ENCODE data around the gene SMPD4.
A peak's percentile ranks its signal among the peaks of the same experiment; 100 is the strongest.
"Not testable (repeated sequence)": the region's sequence is repeated elsewhere in the genome, so short reads cannot be mapped to it uniquely, and the experiment has no call there.

Gene SMPD4

GRCh38 chr2:130186391-130186790 lies 5.0 kb upstream of the SMPD4 start:
- no peak overlapping the region for H3K27ac ChIP-seq
- peaks cover 2% of the 10 kb centered on the region; the same call in 1 of the 2 replicates for H3K36me3 ChIP-seq (ENCODE audit: insufficient read depth, low read length)

GRCh38 chr2:130185896-130186295 lies 4.5 kb upstream of the SMPD4 start:
- no peak for TF ChIP-seq FOXP2 (optimal IDR thresholded peaks at IDR 0.05; ENCODE audit: control extremely low read depth, extremely low read length, insufficient read depth)
- TF ChIP-seq EZH2 (IDR thresholded peaks at IDR 0.05): no peak
- H3K4me3 ChIP-seq: no peak overlapping the region
- H3K9ac ChIP-seq (ENCODE audit: insufficient read length): no peak overlapping the region
- DNase-seq (ENCODE audit: low read depth, low spot score): no peak
- peaks cover 2% of the 10 kb centered on the region; the same call in 1 of the 2 replicates for H3K36me3 ChIP-seq (ENCODE audit: insufficient read depth, low read length)
- H3K9me3 ChIP-seq (ENCODE audit: low read depth, low read length): no peaks in the 10 kb centered on the region
- no peak overlapping the region for H3K27ac ChIP-seq

More at GRCh38 chr2:130186391-130186790, 5.0 kb upstream of the SMPD4 start:
- Histone ChIP-seq H3K9me3 (ENCODE audit: low read depth, low read length) (no peaks in the 10 kb centered on the region), H3K9ac (ENCODE audit: insufficient read length) (no peak overlapping the region), H3K4me3 (no peak overlapping the region)
- no peak for TF ChIP-seq POLR2AphosphoS5 (IDR thresholded peaks at IDR 0.05; ENCODE audit: borderline replicate concordance, low read depth, low read length)
- TF ChIP-seq FOXP2 (optimal IDR thresholded peaks at IDR 0.05; ENCODE audit: control extremely low read depth, extremely low read length, insufficient read depth): no peak
- no peak for TF ChIP-seq EZH2 (IDR thresholded peaks at IDR 0.05)
- no peak for DNase-seq (ENCODE audit: low read depth, low spot score)

GRCh38 chr2:130185436-130185835 lies 4.0 kb upstream of the SMPD4 start:
- Histone ChIP-seq H3K36me3 (ENCODE audit: insufficient read depth, low read length) (peaks cover 2% of the 10 kb centered on the region; the same call in 1 of the 2 replicates), H3K9ac (ENCODE audit: insufficient read length) (no peak overlapping the region), H3K9me3 (ENCODE audit: low read depth, low read length) (no peaks in the 10 kb centered on the region), H3K4me3 (no peak overlapping the region), H3K27ac (no peak overlapping the region)
- no peak for TF ChIP-seq FOXP2 (optimal IDR thresholded peaks at IDR 0.05; ENCODE audit: control extremely low read depth, extremely low read length, insufficient read depth)
- TF ChIP-seq POLR2AphosphoS5 (IDR thresholded peaks at IDR 0.05; ENCODE audit: borderline replicate concordance, low read depth, low read length): no peak
- TF ChIP-seq EZH2 (IDR thresholded peaks at IDR 0.05): no peak
- no peak for DNase-seq (ENCODE audit: low read depth, low spot score)

- no peak for TF ChIP-seq EZH2 (IDR thresholded peaks at IDR 0.05)
- TF ChIP-seq POLR2AphosphoS5 (IDR thresholded peaks at IDR 0.05; ENCODE audit: borderline replicate concordance, low read depth, low read length): no peak
- no peak for TF ChIP-seq FOXP2 (optimal IDR thresholded peaks at IDR 0.05; ENCODE audit: control extremely low read depth, extremely low read length, insufficient read depth)
- Histone ChIP-seq H3K4me3 (peak overlapping the region; percentile 83), H3K9ac (ENCODE audit: insufficient read length) (peak overlapping the region; percentile 89), H3K36me3 (ENCODE audit: insufficient read depth, low read length) (peaks cover 2% of the 10 kb centered on the region; the same call in 1 of the 2 replicates), H3K27ac (no peak overlapping the region), H3K9me3 (ENCODE audit: low read depth, low read length) (no peaks in the 10 kb centered on the region)
- no peak for DNase-seq (ENCODE audit: low read depth, low spot score)
Measured at GRCh38 chr2:130183512-130184373, 2.3 kb upstream of the SMPD4 start.

GRCh38 chr2:130182826-130183511 lies 1.6 kb upstream of the SMPD4 start:
- H3K4me3 ChIP-seq: peak overlapping the region; percentile 83
- not testable (repeated sequence) for H3K27ac ChIP-seq; DNase-seq (ENCODE audit: low read depth, low spot score); H3K9me3 ChIP-seq (ENCODE audit: low read depth, low read length); H3K36me3 ChIP-seq (ENCODE audit: insufficient read depth, low read length)
- H3K9ac ChIP-seq (ENCODE audit: insufficient read length): peak overlapping the region; percentile 89

GRCh38 chr2:130181880-130182682 lies 679 bp upstream of the SMPD4 start, which contains the start of gene MZT2B:
Gene MZT2B, plus strand, starts transcription at chr2:130182262. Its CDS starts 21 bp downstream, at chr2:130182283.
- DNase-seq (ENCODE audit: low read depth, low spot score); H3K36me3 ChIP-seq (ENCODE audit: insufficient read depth, low read length); H3K9me3 ChIP-seq (ENCODE audit: low read depth, low read length): not testable (repeated sequence)
- H3K4me3 ChIP-seq: peak within 1 kb of the TSS; percentile 96
- peak within 1 kb of the TSS; percentile 95 for H3K9ac ChIP-seq (ENCODE audit: insufficient read length)
- TF ChIP-seq POLR2AphosphoS5 (IDR thresholded peaks at IDR 0.05; ENCODE audit: borderline replicate concordance, low read depth, low read length): peak; percentile 39; the same call in 1 of the 2 replicates
- H3K27ac ChIP-seq: peak within 1 kb of the TSS; percentile 90

GRCh38 chr2:130180404-130181324 lies 738 bp downstream of the SMPD4 start:
- DNase-seq (ENCODE audit: low read depth, low spot score); H3K9me3 ChIP-seq (ENCODE audit: low read depth, low read length); H3K36me3 ChIP-seq (ENCODE audit: insufficient read depth, low read length): not testable (repeated sequence)
- H3K4me3 ChIP-seq: peak overlapping the region; percentile 96
- H3K27ac ChIP-seq: peak overlapping the region; percentile 46; the same call in 1 of the 2 replicates
- H3K9ac ChIP-seq (ENCODE audit: insufficient read length): peak overlapping the region; percentile 95

GRCh38 chr2:130174866-130175265 lies 6.5 kb downstream of the SMPD4 start:
- not testable (repeated sequence) for H3K9ac ChIP-seq (ENCODE audit: insufficient read length); H3K27ac ChIP-seq; H3K4me3 ChIP-seq; DNase-seq (ENCODE audit: low read depth, low spot score); H3K9me3 ChIP-seq (ENCODE audit: low read depth, low read length)
- H3K36me3 ChIP-seq (ENCODE audit: insufficient read depth, low read length): peaks cover 32% of the 10 kb centered on the region; the same call in 1 of the 2 replicates
